Cerebellar nuclear complex (tissue), 1 donor: ENCODE results near the gene MSI2.
"Not testable (repeated sequence)": the region's sequence is repeated elsewhere in the genome, so short reads cannot be mapped to it uniquely, and the experiment has no call there.

ENCODE experiments used
- DNase-seq, 2 experiments: peaks; one replicate each; lab custom pipeline; 2025; lab: John Stamatoyannopoulos, UW

MSI2 gene

DNA sequence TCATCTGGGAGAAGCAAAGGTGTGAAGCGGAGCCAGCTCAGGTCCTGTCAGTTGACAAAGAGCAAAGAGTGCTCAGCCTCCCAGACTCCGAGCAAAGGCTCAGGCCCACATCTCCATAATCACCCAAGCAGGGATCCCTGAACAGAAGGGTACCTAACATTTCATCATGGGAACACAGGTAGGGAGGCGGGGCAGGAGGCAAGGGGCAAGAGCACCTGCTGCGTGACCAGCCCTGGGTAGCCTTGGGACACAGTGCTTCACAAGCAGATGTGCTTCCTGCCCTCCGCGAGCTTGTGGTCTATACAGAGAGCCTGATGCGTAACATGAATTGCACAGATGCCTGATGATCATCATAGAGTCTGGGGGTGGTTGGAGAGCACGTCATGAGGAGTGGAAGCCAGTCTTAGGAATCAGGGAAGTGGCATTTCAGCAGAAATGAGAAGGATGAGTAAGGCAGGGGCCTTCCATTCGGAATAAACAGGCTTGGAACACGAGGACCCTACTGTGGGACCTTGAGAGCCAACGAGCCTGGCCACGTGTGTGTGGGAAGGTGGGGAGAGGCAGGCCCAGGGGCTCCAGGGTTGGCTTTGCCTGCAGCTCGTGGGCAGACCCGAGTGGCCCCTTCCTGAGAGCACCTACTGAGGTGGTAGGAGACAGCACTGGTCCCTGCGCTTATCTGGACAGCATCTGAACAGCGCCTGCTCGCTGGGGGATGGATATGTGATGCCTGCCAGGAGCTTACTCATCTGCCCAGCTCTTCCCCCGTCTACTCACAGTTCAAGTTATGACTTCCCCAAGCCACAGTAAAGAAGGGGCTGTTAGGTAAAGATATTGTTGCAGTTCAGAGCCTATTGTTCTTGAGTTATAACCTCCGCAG, 363.0 kb downstream of the MSI2 start:
- DNase-seq = no peak

DNA sequence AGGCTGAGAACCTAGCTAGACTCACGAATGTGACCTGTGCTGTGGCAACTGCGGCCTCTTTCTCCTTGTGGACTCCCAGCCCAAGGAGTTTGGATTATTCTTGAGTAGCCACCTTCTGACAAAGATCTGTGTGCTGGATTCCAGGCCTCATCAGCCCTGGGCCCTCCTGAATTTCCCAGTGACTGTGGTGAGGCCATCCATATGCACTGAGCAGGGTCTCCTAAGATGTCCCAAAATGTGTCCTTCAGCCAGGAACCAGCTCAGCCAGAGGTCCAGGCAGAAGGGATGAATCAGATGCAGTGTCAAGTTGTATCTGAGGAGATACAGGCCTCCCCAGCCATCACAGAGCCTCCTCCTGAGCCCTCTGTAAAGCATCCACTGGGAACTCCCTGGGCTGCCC, 364.3 kb downstream of the MSI2 start:
- DNase-seq = no peak

DNA sequence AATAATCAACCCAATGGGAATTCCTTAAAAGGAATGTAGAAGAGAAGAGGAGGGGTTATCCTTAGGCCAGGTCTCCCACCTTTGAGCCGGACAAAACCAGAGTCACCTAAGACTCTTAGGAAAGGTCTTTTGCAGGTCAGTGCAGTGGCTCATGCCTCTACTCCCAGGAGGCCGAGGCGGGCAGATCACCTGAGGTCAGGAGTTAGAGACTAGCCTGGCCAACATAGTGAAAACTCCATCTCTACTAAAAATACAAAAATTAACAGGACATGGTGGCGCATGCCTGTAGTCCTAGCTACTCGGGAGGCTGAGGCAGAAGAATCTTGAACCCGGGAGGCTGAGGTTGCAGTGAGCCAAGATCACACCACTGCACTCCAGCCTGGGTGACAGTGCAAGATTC, 365.5 kb downstream of the MSI2 start:
- DNase-seq = not testable (repeated sequence)

DNA sequence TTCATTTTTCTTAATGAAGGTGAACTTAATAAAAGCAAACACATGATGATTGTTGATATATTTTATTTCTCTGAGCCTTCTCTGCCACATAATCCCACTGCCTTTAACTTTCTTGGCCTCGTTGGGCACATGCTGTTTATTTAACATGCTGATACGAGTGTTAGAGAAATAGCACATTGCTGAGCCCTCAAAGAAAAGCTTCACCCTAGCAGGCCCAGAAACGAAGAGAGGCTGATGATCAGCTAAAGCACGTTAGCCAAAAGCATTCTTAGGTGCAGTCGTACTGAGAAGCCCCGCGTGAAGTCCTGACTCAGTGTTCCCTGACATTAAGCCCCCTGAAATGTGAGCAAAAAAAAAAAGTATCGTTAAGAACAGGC, 366.0 kb downstream of the MSI2 start:
- no peak for DNase-seq

DNA sequence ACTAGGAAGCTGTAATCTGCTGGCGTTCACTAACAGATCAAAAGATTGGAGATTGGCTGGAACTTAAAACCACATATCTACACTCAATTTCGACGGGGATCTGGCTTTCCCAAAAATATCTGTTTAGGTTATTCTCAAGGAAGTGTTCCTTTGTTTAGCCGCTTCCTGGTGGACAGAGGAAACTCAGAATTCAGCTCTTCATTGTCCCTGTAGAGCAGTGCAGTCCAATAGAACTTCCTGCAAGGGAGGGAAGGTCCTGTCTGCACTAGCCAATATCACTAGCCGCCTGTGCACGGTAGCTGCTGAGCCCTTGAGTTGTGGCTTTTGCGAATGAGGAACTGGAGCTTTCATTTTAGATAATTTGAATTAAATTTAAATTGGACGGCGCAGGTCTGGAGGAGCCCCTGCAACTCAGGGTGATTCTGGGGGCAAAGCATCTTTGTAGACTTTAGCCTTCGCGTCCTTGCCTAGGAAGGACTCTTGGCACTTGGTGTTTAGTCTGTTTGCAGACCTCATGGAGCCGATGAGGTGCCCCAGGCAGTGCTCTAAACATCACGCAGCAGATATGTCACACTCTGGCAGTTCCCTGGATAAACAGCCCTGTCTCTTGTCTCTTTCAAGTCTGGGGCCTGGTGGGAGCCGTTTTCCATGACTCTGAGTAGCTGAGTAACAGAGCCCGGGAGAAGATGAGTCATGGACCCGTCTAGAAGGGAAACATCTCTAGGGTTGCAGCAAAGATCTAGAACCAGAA, 366.5 kb downstream of the MSI2 start:
- DNase-seq = no peak

DNA sequence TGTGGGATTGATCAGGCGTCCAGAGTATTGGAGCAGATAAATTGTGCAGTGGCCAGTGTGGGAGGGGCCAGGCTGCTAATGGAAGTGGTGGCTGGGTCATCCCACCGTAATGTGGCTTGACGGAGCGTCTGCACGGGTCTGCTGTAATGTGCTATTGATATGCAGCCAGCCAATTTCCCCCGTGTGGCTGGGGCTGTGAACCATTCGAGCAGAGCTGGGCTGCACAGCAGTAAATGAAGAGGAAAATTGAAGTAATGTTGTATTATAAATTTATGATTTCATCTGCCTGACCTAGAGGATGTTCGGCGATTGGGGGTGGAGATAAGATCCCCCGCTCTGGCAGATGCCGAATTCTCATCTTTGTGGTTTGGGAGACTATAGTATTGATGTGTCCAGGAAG, 367.3 kb downstream of the MSI2 start:
- no peak for DNase-seq

DNA sequence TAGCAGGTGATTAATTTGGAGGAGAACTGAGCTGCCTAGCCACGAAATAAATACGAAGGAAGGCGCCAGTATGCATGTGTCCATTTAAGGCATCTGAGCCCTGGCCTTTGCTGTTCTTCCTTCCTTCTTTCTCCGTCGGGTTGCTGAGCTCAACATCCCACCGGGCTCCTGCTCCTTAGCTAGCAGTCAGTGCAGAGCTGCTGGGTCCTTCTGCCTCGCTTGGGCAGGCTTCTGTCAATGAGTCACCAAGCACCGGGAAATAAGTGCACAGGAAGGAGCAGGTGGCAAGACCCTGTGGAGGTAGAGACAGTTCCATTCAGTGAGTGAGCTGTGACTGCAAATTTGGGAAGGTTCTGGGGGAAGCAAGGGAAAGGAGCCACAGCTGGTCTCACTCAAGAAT, 368.1 kb downstream of the MSI2 start:
- no peak for DNase-seq

DNA sequence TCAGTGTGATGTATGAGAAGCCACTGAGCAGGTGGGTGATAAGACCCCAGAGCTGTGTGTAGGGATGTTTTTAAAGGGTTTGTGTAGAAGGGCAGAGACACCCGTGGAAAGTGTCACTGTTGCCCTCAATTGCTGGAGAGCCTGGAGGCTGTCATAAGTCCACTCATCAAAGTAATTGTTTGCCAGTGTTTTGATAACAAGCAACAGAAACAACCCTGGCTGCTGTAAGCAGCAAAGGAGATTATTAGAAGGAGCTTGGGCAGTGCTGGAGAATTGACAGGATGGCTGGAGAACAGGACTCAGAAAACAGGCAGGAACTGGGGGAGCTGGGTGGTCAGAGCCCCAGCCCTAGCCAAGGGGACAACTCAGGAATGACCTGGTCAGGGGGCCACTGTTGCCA, 369.2 kb downstream of the MSI2 start:
- DNase-seq = no peak

DNA sequence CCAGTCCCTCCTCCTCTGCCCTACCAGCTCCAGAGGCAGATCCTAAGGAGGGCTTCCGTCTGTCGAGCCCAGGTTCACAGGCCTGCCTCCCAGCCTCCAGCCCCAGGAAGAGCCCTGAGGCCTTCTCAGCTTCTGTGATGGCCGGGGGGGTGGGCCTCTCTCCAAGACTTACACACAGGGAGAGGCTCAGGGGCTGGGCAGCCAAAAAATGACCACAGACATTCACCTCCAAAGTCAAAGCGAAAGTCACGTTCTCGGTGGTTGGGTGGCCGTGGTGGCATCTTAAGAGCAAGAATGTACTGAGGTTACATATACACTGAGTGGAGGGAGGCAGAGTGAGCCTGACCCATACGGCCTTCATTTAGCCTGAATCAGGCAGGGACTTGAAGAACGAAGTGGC, 369.6 kb downstream of the MSI2 start:
- no peak for DNase-seq

DNA sequence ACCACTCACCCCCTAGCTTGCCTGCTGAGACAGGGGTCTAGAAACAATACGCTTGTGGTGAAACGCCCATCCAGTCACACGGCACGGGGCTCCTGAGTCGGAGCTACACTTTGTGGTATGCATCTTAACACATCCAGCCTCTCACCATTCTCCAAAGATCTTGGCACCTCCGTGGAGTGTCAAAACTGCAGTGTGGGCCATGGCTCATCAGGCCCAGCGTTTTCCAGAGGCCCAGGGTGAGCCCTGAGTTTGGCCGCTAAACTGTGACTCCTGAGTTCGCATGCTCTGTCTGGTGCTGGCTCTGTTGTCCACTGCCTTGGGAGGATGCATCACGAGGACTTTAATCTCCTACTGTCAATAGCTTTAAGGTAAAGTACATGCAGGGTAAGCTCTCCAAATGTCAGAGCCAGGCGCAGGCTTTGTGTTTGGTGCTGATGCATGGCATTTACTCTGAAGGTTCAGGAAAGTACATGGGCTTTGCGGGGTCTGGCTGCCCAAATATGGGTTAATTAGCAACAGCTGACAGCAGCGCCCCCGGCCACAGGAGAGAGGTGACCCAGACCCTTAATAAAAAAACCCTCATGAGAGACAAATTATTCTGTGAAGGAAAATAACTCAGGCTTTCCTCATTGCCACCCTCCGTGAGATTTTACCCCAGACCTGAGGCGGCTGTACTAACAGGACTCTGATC, 370.3 kb downstream of the MSI2 start:
- DNase-seq = no peak

DNA sequence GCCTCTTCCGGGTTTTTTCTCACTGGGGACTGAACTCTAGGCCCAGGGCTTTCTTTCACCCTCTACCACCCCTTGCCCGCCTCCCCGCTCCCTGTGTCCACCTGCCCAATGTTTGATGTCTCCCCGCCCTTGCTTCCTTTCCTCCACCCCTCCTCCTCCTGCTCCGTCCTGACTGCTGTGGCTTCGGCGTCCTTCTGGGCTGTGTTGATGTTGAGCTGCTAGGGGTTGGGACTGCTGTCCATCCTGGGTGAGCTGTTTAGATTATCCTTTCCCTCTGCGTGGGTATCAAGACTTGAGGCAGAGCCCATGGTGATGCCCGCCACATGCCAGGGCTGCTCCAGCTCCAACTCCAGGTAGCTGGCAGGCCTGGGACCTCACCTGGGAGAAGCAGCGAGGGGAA, 371.3 kb downstream of the MSI2 start:
- no peak for DNase-seq

DNA sequence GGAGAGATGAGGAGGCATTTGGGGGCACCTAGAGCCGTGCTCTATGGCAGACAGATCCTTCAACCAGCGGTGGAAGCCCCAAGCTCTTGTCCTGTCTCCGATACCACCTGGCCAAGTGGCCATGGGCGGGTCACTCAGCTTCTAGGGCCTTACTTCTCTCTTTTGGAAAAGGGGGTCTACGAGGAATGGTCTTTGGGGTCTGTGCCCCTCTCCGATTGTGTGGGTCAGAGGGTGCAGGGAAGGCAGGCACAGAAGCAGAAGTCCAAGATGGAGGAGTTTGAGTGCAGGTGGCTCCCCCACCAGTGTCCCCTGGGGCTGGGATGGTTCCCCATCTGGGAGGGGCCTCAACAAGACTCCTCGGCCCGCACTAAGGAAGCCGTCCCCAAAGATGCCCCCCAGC, 372.1 kb downstream of the MSI2 start:
- no peak for DNase-seq

DNA sequence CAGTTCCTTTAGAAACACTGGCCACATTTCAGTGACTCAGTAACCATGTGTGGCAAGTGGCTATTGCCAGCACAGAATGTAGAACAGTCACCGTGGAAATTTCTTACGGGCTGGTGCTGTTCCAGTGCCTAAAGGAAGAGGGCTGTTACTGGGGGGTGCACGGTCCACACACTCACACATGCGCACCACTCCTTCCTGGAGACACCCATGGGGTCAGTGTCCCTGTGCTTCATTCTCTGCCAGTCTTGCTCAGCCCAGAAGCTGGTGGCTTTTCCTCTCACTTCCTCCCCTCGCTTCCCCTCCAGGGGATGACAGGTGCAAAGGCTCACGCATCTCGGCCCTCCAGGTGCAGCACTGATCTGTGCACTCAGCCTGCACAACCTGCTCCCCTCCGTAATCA, 373.1 kb downstream of the MSI2 start:
- DNase-seq = no peak

DNA sequence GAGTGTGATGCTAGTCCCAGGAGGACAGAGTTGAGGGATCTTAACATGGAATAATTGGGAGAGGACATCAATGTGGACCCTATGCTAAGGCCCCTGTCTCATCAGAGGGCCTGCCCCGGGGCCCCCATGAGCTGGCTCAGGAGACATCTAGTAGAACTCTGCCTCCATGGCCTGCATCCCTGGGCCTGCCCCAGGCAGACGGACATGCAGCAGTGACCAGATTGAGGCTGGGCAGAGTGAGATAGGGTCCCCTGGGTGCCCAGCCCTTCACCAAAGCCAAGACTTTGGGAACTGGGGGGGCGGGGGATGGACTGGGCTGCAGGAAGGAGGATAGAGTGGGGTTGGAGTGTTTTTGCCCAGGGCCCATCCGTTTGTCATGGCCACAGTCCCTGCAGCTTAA, 373.6 kb downstream of the MSI2 start:
- no peak for DNase-seq

DNA sequence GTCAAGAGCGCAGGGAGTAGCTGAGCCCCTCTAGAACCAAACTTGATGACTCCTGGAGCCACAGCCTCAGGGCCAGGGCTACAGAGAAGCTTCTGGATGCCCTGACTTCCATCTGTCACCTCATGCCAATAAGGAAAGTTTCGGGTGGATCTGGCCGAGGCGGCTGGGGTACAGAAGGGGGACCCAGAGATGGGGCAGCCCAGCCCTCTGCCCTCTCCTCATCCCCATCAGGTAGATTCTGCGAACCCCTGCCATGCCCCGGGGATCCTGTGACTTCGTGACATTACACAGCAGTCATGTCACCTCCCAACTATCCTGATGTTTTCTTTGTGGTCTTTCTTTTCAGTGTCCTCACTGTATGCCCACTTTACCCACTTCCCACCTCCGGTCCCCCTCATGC, 374.4 kb downstream of the MSI2 start:
- DNase-seq = no peak

DNA sequence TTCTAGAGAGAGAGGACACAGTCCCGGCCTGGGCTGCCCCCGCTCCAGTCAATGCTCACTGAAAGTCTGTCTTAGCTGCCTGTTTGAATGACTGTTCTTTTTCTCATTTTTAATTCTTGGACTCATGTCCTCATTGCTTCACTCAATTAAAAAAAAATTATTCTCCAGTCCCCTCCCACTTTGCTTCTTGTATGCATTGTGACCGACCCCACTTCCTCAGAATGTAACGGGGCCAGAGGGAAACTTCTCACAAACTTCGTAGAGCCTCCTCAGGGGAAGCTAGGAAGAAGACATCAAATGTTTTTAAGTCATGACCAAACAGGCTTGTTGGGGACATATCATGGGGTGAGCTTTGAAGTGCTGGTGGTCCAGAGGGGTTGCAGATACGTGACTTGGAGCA, 375.5 kb downstream of the MSI2 start:
- no peak for DNase-seq

DNA sequence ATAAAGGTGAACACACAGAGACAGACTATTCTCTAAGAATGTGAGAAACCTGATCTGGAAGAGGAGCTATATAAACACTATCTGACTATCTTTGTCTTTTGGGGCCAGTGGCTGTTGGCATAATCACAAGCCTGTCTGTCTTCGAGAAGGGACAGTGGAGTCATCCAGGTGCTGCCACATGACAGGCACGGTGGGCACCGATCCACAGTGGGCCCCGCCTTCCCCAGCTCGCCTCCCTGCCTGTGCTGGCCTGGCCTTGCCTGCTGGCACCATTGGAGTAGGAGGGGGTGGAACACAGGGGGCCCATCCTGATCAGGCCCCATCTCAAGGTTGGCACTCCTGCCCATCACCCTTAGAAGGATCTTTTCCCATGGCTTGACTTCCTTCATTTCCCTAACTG, 376.0 kb downstream of the MSI2 start:
- no peak for DNase-seq

DNA sequence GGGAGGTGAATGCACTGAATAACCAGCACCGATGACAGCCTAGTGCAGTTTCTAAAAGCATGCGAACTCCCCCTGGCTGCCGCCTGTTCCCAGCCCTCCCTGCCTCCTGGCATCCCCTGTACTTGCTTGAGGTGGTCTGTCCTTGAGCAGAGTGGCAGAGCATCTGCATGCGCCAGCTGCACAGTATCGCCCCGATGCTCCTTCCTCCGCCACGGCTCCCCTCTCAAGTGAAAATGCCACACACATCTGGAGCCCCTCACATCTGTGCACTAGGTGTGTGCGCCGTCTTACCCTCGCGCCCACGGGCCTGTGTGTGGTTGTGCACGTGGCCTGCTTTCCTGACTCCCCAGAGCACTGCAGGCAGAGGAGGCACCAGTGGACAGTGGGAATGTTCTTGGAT, 376.9 kb downstream of the MSI2 start:
- no peak for DNase-seq

DNA sequence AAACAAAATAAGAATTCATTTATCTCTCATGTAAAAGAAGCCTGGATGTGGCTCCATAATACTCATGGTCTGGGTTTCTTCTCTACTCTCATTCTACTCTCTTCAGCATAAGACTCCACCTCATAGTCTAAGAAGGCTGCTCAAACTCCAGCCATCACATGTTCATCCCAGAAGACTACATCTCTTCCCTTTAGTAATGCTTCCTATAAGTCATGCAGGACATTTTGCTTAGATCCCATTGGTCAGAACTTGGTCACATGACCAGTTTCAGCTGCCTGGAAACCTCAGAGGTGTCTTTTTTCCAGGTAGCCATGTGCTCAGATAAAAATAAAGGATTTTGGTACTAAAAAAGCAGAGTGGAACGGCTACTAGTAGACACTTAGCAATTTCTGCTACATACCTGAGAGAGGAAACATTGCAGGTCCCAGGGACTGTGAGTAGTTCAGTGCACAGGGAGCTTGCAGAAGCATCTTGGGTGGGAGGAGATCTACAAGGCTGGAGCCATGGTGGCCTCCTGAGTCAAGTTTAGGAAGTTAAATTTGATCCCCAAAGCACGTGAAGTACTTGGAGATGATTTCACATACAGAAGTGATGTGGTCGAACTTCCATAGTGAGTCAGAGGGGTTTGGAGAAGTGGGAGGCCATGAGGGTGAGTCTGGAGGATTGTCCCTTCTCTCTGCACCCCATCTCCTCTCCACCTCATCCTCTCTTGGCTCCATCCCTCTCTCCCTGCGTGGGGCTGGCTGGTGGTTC, 378.6 kb downstream of the MSI2 start:
- DNase-seq = no peak

DNA sequence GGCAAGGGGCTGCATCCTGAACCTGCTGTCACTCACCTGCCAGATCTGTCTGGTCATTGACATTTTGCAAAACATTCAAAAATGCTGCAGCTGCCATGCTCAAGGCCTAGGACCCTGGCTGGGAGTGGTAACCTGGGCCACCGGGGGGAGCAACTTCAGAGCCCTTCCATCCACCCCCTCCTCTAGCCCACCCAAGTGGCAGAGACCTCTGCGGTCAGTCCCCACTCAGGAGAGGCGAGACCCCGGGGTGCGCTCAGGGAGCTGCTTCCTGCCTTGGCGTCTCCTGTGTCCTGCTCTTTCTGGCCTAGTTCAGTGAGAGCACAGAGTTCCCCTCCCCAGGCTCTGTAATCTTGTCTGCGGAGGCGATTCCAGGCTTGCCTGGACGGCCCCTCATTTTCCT, 380.0 kb downstream of the MSI2 start:
- no peak for DNase-seq

DNA sequence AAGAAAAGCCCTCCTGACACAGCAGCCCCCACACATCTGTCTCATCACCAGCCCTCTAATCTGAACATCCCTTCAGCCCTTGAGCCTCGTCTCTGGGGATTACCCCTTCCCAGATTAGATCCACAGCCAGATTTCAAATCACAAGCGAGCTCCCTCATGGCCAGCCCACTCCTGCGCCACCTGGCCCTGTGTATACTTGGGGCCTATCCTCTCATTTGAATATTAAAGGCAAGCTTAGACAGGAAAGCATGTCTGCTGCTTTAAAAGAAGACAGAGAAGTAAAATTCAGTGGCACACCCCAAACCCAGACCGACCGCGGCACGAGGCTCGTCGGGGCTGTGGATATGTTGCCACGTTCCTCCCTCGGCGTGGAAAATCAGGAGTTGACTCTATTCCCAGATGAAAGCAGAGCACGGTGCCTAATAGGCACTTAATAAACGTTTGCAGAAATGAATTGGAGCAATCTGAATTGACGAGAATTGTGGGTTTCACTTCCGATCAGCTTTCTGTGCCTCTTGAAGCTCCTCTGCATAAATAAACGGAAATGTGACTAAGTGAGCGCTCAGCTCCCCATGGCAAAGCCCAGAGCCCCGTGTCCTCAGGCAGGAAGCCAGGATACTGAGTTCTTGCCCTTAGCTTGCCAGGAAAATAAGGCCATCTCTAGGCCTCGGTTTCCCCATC, 380.8 kb downstream of the MSI2 start:
- DNase-seq = no peak

DNA sequence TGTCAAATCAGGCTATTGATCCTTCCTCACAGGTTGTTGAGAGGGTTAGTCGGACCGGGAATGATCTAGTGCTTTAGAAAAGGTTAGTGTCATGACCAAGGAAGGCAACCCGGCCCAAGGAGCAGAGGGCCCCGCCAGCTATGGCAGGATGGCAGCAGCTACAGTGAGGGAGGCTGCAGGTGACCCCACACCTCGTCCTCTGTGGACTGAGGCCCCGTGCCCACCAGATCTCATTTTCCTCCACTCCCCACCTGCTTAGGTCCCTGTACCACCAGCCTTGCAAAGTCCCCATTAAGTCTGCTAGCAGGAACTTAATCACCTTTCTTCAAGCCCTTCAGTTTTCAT, 381.3 kb downstream of the MSI2 start:
- no peak for DNase-seq
